Esophagus muscularis mucosa (tissue), 4 donors: ENCODE data around the gene ZFAND2A. TPM values are rescaled to one million over a fixed set of nuclear protein-coding genes. Genes with fewer than 3 reads are reported as not detected.

Experiments used
- DNase-seq: peaks from one replicate; pipeline ENCODE4 v3.0.0-alpha.2; 2017; ENCODE audit errors: extremely low spot score
- H3K27ac ChIP-seq, 4 donors: fragments of 200-600 bp; sonication (generic); replicated peaks in 1 of 4; 1 replicate in 3 of 4; 2 replicates in 1 of 4; pipeline ENCODE4 v1.5.1; 2016 to 2019; ENCODE audit warnings: mild to moderate bottlenecking in 1 of 4
- H3K27me3 ChIP-seq, 4 donors: fragments of 200-600 bp; sonication (generic); one replicate each; pipeline versions ENCODE4 v1.5.1 to v1.6.0; 2016 to 2019
- H3K36me3 ChIP-seq, 4 donors: fragments of 200-600 bp; sonication (generic); one replicate each; pipeline ENCODE4 v1.5.1; 2016 to 2019
- H3K4me1 ChIP-seq, 4 donors: fragments of 200-600 bp; sonication (generic); one replicate each; pipeline ENCODE4 v1.5.1; 2016 to 2019
- H3K4me3 ChIP-seq, 4 donors: fragments of 200-600 bp; sonication (generic); 1 replicate in 2 of 4; 2 replicates in 2 of 4; pipeline ENCODE4 v1.5.1; 2016 to 2019; ENCODE audit warnings: mild to moderate bottlenecking in 4 of 4, moderate library complexity in 1 of 4
- H3K9me3 ChIP-seq, 4 donors: fragments of 200-600 bp; sonication (generic); 1 replicate in 3 of 4; 2 replicates in 1 of 4; pipeline ENCODE4 v1.5.1; 2016 to 2019
- EP300 ChIP-seq: sonication (generic); formaldehyde crosslinking; IDR thresholded peaks from one replicate; pipeline ENCODE4 v1.6.1; 2017; ENCODE audit warnings: antibody characterized with exemption
- POLR2A ChIP-seq: fragments of 450-650 bp; IDR thresholded peaks from one replicate; pipeline ENCODE4 v1.6.1; 2017; ENCODE audit warnings: antibody characterized with exemption, moderate library complexity, mild to moderate bottlenecking, low read depth
- POLR2AphosphoS5 ChIP-seq, 2 donors: sonication (generic); formaldehyde crosslinking; IDR thresholded peaks; one replicate each; pipeline ENCODE4 v1.6.1; 2017; ENCODE audit warnings: antibody characterized with exemption in 2 of 2
- WGBS: methylation state at CpG from one replicate; pipeline ENCODE4 v1.1.5; 2018; 5-methylcytosine and 5-hydroxymethylcytosine counted together
- intact Hi-C: fragments of 100-400 bp; cut with DNase I; formaldehyde crosslinking; loops from one replicate; pipeline ENCODE4 v1.15.1; 2023
- total RNA-seq, 4 donors: library from RNA; depleted of rRNA; stranded (reverse); fragments of >200 nt; gene quantifications; one replicate each; pipeline versions ENCODE4 v1.1.0 to v1.2.1, GENCODE V29; 2016
- TF ChIP-seq, protein P1 (sequence below), 3 experiments: fragments of 200-600 bp in 2 of 3; fragments of 450-650 bp in 1 of 3; sonication (generic) in 2 of 3; IDR thresholded peaks; one replicate each; pipeline ENCODE4 v1.5.1; 2017 to 2019; ENCODE audit warnings: antibody characterized with exemption in 3 of 3, mild to moderate bottlenecking in 2 of 3, moderate library complexity in 1 of 3

The ZFAND2A gene
- total RNA-seq, 4 donors from 2014 or later, result 24.3 to 27.5 (median 25.5) TPM

DNA sequence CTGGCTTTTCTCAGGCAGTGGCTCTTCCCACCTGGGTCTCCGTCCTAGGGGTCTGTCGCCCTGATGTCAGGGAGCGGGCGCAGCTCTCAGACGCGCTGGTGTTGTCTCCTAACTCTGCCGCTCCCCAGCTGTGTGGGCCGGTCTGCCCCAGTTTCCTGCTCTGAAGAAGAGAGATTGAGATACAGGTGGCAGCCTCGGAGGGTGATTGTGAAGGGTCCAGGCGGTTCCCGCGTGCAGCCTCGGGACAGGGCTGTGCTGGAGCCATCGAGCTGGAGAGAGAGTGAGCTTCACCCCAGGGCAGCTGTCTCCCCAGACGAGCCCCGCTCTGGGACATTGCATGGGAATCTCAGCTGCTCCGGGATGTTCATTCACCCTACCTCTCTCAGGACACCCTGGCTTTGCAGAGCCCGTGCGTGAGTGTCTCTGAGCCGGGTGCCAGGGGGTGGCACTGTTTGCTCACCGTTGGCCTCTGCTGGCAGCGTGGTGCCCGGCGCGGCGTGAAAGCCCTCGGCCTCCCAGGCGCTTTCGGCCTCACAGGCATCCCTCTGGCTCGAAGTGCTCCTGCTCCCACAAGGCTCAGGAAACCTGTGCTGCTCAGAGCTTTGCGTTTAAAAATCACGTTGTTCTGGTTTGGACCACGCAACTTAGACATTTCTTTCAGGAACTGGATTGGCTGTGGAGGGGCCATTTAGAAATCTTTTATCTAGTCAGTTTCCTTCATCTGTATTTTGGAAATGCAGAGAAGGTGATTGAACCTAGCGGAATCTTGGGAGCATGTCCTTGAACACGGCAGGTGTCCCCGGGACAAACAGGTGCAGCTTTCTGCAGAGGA is 33.8 kb upstream of the ZFAND2A start:
- no peak overlapping the region for H3K27ac ChIP-seq
- TF ChIP-seq EP300 (no peak), POLR2AphosphoS5 (IDR thresholded peaks at IDR 0.05) (no peak)
- TF ChIP-seq, protein P1, sequence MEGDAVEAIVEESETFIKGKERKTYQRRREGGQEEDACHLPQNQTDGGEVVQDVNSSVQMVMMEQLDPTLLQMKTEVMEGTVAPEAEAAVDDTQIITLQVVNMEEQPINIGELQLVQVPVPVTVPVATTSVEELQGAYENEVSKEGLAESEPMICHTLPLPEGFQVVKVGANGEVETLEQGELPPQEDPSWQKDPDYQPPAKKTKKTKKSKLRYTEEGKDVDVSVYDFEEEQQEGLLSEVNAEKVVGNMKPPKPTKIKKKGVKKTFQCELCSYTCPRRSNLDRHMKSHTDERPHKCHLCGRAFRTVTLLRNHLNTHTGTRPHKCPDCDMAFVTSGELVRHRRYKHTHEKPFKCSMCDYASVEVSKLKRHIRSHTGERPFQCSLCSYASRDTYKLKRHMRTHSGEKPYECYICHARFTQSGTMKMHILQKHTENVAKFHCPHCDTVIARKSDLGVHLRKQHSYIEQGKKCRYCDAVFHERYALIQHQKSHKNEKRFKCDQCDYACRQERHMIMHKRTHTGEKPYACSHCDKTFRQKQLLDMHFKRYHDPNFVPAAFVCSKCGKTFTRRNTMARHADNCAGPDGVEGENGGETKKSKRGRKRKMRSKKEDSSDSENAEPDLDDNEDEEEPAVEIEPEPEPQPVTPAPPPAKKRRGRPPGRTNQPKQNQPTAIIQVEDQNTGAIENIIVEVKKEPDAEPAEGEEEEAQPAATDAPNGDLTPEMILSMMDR (IDR thresholded peaks at IDR 0.05), result peak; percentile 34 to 58 (median 54)
- H3K9me3 ChIP-seq, result no peaks in the 10 kb centered on the region
- H3K27me3 ChIP-seq, result peaks cover 0 to 70% (median 10%) of the 10 kb centered on the region in 4 donors
- WGBS, result 46% methylated on average over 23 of the region's 36 CpGs
- H3K36me3 ChIP-seq, result no peaks in the 10 kb centered on the region
- DNase-seq, result no peak
- no peak overlapping the region for H3K4me3 ChIP-seq
- peaks cover 0 to 16% (median 11%) of the 10 kb centered on the region in 4 donors for H3K4me1 ChIP-seq
- intact Hi-C loops, result loop anchor here (10.0 kb wide), 1 partner anchor 241 kb away; no protein-coding TSS in a partner anchor

DNA sequence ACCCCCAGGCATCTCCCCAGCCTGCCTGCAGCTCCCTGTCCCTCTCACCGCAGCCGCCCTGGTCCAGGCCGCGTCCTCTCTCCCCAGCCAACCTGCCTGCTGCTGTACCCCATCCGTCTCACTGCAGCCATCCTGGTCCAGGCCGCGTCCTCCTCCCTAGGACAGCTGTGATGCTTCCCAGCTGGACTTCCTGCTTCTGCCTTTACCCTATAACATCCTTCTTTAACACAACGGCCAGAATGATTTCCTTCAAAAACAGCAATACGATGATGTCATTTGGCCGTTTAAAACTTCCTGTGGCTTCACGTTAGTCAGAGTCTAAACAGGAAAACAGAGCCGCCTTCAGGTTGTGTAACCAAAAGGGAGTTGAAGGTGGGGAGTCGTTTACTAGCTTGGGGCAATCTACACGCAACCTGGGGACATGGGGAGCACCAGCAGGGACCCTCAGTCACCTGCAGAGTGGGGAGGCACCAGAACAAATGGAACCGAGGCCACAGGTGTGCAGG is 32.2 kb upstream of the ZFAND2A start:
- TF ChIP-seq POLR2AphosphoS5 (IDR thresholded peaks at IDR 0.05), result no peak
- no peak for TF ChIP-seq EP300
- TF ChIP-seq, protein P1 (IDR thresholded peaks at IDR 0.05), result no peak
- no peak for TF ChIP-seq POLR2A
- intact Hi-C loops, result loop anchor here (10.0 kb wide), 1 partner anchor 243 kb away; no protein-coding TSS in a partner anchor
- WGBS, result 35% methylated on average over 15 of the region's 15 CpGs

DNA sequence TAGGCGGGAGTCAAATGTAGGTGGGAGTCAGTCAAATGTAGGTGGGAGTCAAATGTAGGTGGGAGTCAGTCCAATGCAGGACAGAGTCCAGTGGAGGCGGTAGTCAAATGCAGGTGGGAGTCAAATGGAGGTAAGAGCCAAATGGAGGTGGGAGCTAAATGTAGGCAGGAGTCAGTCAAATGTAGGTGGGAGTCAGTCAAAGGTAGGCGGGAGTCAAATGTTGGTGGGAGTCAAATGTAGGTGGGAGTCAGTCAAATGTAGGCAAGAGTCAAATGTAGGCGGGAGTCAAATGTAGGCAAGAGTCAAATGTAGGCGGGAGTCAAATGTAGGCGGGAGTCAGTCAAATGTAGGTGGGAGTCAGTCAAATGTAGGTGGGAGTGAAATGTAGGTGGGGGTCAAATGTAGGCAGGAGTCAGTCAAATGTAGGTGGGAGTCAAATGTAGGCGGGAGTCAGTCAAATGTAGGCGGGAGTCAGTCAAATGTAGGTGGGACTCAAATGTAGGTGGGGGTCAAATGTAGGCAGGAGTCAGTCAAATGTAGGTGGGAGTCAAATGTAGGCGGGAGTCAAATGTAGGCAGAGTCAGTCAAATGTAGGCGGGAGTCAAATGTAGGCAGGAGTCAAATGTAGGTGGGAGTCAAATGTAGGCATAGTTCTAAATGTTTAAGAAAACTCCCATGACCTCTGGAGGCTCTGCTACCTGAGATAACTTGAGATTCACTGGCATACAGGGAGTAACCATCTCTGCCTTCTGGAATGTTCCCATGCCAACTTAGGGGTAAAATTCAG is 30.2 kb upstream of the ZFAND2A start:
- Histone ChIP-seq H3K4me3 (no peak overlapping the region), H3K9me3 (no peaks in the 10 kb centered on the region), H3K36me3 (no peaks in the 10 kb centered on the region), H3K27ac (no peak overlapping the region), H3K27me3 (peaks cover 0 to 96% (median 18%) of the 10 kb centered on the region in 4 donors), H3K4me1 (no peaks in the 10 kb centered on the region)
- no peak for DNase-seq
- TF ChIP-seq EP300, result no peak
- TF ChIP-seq, protein P1 (IDR thresholded peaks at IDR 0.05), result no peak
- TF ChIP-seq POLR2A, result no peak
- WGBS, result 92% methylated on average over 10 of the region's 10 CpGs
- intact Hi-C loops, result loop anchor here (10.0 kb wide), 1 partner anchor 245 kb away; no protein-coding TSS in a partner anchor

More for the DNA sequence above, 32.2 kb upstream of the ZFAND2A start:
- DNase-seq, result no peak
- H3K4me3 ChIP-seq, result no peak overlapping the region
- peaks cover 0 to 2% (median 0%) of the 10 kb centered on the region in 4 donors for H3K4me1 ChIP-seq
- no peak overlapping the region for H3K27ac ChIP-seq
- H3K9me3 ChIP-seq, result no peaks in the 10 kb centered on the region
- no peaks in the 10 kb centered on the region for H3K36me3 ChIP-seq
- H3K27me3 ChIP-seq, result peaks cover 0 to 82% (median 10%) of the 10 kb centered on the region in 4 donors

DNA sequence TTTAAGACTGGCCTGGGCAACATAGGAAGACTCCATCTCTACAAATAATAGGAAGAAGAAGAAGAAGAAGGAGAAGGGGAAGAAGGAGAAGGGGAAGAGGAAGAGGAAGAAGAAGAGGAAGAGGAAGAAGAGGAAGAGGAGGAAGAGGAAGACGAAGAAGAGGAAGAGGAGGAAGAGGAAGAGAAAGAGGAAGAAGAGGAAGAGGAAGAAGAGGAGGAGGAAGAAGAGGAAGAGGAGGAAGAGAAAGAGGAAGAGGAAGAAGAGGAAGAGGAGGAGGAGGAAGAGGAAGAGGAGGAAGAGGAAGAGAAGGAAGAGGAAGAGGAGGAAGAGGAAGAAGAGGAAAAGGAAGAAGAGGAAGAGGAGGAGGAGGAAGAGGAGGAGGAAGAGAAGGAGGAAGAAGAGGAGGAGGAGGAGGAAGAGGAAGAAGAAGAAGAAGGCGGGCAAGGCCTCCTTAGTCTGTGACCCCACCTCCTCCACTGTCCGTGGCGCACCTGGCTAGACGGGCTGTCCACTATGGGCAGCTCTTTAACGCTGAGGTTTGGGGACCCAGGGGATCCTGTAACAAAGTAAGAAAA is 28.8 kb upstream of the ZFAND2A start:
- intact Hi-C loops, result no loop called here
- WGBS, result 96% methylated on average over 5 of the region's 6 CpGs
- DNase-seq, result no peak
- Histone ChIP-seq H3K9me3 (no peaks in the 10 kb centered on the region), H3K27ac (no peak overlapping the region), H3K4me1 (no peaks in the 10 kb centered on the region), H3K4me3 (no peak overlapping the region), H3K36me3 (no peaks in the 10 kb centered on the region), H3K27me3 (peaks cover 0 to 96% (median 15%) of the 10 kb centered on the region in 4 donors)
- TF ChIP-seq POLR2AphosphoS5 (IDR thresholded peaks at IDR 0.05) (no peak), POLR2A (no peak), EP300 (no peak)
- TF ChIP-seq, protein P1 (IDR thresholded peaks at IDR 0.05), result no peak
